H1 (cell line): ENCODE results near the gene EPHB1. TPM values are rescaled to one million over a fixed set of nuclear protein-coding genes. Genes with fewer than 3 reads are reported as not detected.

Experiments used
- GTF2F1 ChIP-seq: IDR thresholded peaks from 2 replicates; pipeline ENCODE4 v1.6.1; 2012; ENCODE audit warnings: low read depth, low read length, improper control_type of control experiment, borderline replicate concordance
- JUN ChIP-seq: IDR thresholded peaks from 2 replicates; pipeline ENCODE4 v1.6.1; 2011; ENCODE audit warnings: low read depth, mild to moderate bottlenecking, improper control_type of control experiment, low read length
- NANOG ChIP-seq: IDR thresholded peaks from 2 replicates; pipeline ENCODE4 v1.6.1; 2011; ENCODE audit warnings: low read length, low read depth, mild to moderate bottlenecking, inconsistent platforms; ENCODE audit not compliant: insufficient read depth, poor library complexity, severe bottlenecking
- NRF1 ChIP-seq: IDR thresholded peaks from 2 replicates; pipeline ENCODE4 v1.6.1; 2011; ENCODE audit warnings: mild to moderate bottlenecking, low read depth, low read length, improper control_type of control experiment
- PHF8 ChIP-seq: fragments of 200-600 bp; sonication (generic); conservative IDR thresholded peaks from 2 replicates; pipeline ENCODE4 v1.7.1; 2012; ENCODE audit warnings: low read depth, mild to moderate bottlenecking, inconsistent platforms, low read length, moderate library complexity
- RFX5 ChIP-seq: IDR thresholded peaks from 2 replicates; pipeline ENCODE4 v1.6.1; 2011; ENCODE audit warnings: low read depth, low read length, improper control_type of control experiment, borderline replicate concordance
- RXRA ChIP-seq: IDR thresholded peaks from 2 replicates; pipeline ENCODE4 v1.6.1; 2011; ENCODE audit warnings: low read depth, mild to moderate bottlenecking, low read length, moderate library complexity; ENCODE audit not compliant: insufficient read depth
- YY1 ChIP-seq: IDR thresholded peaks from 2 replicates; pipeline ENCODE4 v1.6.1; 2011; ENCODE audit warnings: low read depth, mild to moderate bottlenecking, low read length
- polyA plus RNA-seq, 7 experiments: library from polyadenylated mRNA; depleted of rRNA in 3 of 7; stranded (reverse) in 5 of 7; unstranded in 2 of 7; fragments of >200 nt in 5 of 7; fragments of 200-250 nt in 2 of 7; gene quantifications; 1 replicate in 5 of 7; 2 replicates in 1 of 7; 4 replicates in 1 of 7; pipeline versions ENCODE4 v1.2.1 to v1.2.3, GENCODE V29; 2011 to 2013; ENCODE audit warnings: missing spikeins in 2 of 7, mixed read lengths in 2 of 7
- total RNA-seq: library from RNA; stranded (reverse); fragmentation: NEBNext Ultra II Directional; extraction: Animal tissue kit (Norgen Biotek cat#: 25700); gene quantifications from 2 replicates; pipeline ENCODE4 v1.2.1, GENCODE V29; 2021

Gene EPHB1
- total and polyA plus RNA-seq, 2 of the 8 experiments (the other 6 are each of a cell fraction or from before 2014, with no cell fraction given), result 3.5 to 5.9 TPM

DNA sequence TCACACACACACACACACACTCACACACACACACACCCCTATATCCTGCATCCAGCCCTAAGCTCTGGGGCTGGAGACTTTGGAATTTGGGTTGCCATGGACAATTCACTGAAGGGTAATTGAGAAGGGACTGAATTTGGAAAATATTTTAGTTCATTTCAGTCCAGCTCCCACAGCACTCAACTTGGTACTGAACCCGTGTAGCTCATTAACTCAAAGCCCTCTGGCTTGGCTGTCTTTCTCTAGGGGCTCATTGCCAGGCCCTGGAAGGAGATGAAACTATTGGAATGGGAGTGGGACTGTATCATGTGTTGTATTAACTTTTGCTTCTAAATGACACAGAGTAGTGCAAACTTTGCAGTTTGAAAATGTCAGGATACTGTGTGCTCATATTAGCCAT, 157.3 kb downstream of the EPHB1 start (continued):
- TF ChIP-seq RFX5 (no peak), NRF1 (no peak), RXRA (no peak), YY1 (no peak), PHF8 (no peak), JUN (no peak), GTF2F1 (no peak), NANOG (no peak)
